Measurements from ENCODE around the gene XPOT. TPM values are rescaled to one million over a fixed set of nuclear protein-coding genes. Genes with fewer than 3 reads are reported as not detected.
"Not testable (repeated sequence)": the region's sequence is repeated elsewhere in the genome, so short reads cannot be mapped to it uniquely, and the experiment has no call there.

XPOT gene
- total RNA-seq: 44.7 and 47.7 TPM in 2 replicates

GRCh38 chr12:64403707-64404469 is at the start of gene XPOT:
TSS of gene XPOT (plus strand) at chr12:64404392. CDS start at chr12:64410036, 5,644 bp downstream.
- DNase-seq (ENCODE audit: low read depth in 2 of 2): peak; percentile 93 to 98

GRCh38 chr12:64356209-64356608 is 48.0 kb upstream of the XPOT start:
- DNase-seq (ENCODE audit: low read depth in 2 of 2): not testable (repeated sequence)

GRCh38 chr12:64361173-64361572 is 43.0 kb upstream of the XPOT start:
- DNase-seq (ENCODE audit: low read depth in 2 of 2): not testable (repeated sequence)

GRCh38 chr12:64362721-64363305 is 41.4 kb upstream of the XPOT start:
- DNase-seq (ENCODE audit: low read depth in 2 of 2): no peak

- DNase-seq (ENCODE audit: low read depth in 2 of 2): no peak
These were observed 20.5 kb upstream of the XPOT start for GRCh38 chr12:64383675-64384074.

- no peak for DNase-seq (ENCODE audit: low read depth in 2 of 2)
These were observed 19.2 kb upstream of the XPOT start for GRCh38 chr12:64385019-64385418.

- no peak for DNase-seq (ENCODE audit: low read depth in 2 of 2)
These were observed 18.7 kb upstream of the XPOT start for GRCh38 chr12:64385468-64385867.

- DNase-seq (ENCODE audit: low read depth in 2 of 2): no peak
These were observed 16.9 kb upstream of the XPOT start for GRCh38 chr12:64387197-64387816.

- DNase-seq (ENCODE audit: low read depth in 2 of 2): no peak
These were observed 15.0 kb upstream of the XPOT start for GRCh38 chr12:64389154-64389553.

GRCh38 chr12:64390275-64390851 is 13.8 kb upstream of the XPOT start, which contains the start of gene C12orf56:
TSS of gene C12orf56 (minus strand) at chr12:64390758. CDS start at chr12:64390565, 193 bp downstream.
- peak in 1 of 2 donors; percentile 19 for DNase-seq (ENCODE audit: low read depth in 2 of 2)

- peak in 1 of 2 donors; percentile 56 for DNase-seq (ENCODE audit: low read depth in 2 of 2)
These were observed 12.0 kb upstream of the XPOT start for GRCh38 chr12:64392221-64392620.

GRCh38 chr12:64395739-64396138 is 8.5 kb upstream of the XPOT start:
- DNase-seq (ENCODE audit: low read depth in 2 of 2): peak; percentile 94 to 95

GRCh38 chr12:64400041-64400440 is 4.2 kb upstream of the XPOT start:
- no peak for DNase-seq (ENCODE audit: low read depth in 2 of 2)

GRCh38 chr12:64402181-64402580 is 2.0 kb upstream of the XPOT start:
- DNase-seq (ENCODE audit: low read depth in 2 of 2): no peak

- peak; percentile 23 to 83 for DNase-seq (ENCODE audit: low read depth in 2 of 2)
These were observed 471 bp downstream of the XPOT start for GRCh38 chr12:64404470-64405256.

- no peak for DNase-seq (ENCODE audit: low read depth in 2 of 2)
These were observed 3.4 kb downstream of the XPOT start for GRCh38 chr12:64407342-64408223.

- DNase-seq (ENCODE audit: low read depth in 2 of 2): no peak
These were observed 7.2 kb downstream of the XPOT start for GRCh38 chr12:64411427-64411826.

GRCh38 chr12:64412459-64412858 is 8.3 kb downstream of the XPOT start:
- DNase-seq (ENCODE audit: low read depth in 2 of 2): no peak

GRCh38 chr12:64413884-64414283 is 9.7 kb downstream of the XPOT start:
- no peak for DNase-seq (ENCODE audit: low read depth in 2 of 2)

GRCh38 chr12:64418209-64418608 is 14.0 kb downstream of the XPOT start:
- no peak for DNase-seq (ENCODE audit: low read depth in 2 of 2)
